Inflammatory macrophage (primary cell): ENCODE data around the gene MS4A6A.
"Not testable (repeated sequence)": the region's sequence is repeated elsewhere in the genome, so short reads cannot be mapped to it uniquely, and the experiment has no call there.

Source experiments
- DNase-seq, 2 donors: peaks; one replicate each; pipeline ENCODE4 v3.0.0-alpha.2; 2020 to 2022
- total RNA-seq, 18 experiments: gene quantifications; one replicate each; lab custom pipeline; 2026; ENCODE audit warnings: mixed read lengths in 6 of 18, inconsistent platforms in 2 of 18; lab: John Stamatoyannopoulos, UW

The MS4A6A gene, protein sequence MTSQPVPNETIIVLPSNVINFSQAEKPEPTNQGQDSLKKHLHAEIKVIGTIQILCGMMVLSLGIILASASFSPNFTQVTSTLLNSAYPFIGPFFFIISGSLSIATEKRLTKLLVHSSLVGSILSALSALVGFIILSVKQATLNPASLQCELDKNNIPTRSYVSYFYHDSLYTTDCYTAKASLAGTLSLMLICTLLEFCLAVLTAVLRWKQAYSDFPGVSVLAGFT
- 3.6 to 174 (median 25.9) reads per million in 18 experiments for total RNA-seq

DNA sequence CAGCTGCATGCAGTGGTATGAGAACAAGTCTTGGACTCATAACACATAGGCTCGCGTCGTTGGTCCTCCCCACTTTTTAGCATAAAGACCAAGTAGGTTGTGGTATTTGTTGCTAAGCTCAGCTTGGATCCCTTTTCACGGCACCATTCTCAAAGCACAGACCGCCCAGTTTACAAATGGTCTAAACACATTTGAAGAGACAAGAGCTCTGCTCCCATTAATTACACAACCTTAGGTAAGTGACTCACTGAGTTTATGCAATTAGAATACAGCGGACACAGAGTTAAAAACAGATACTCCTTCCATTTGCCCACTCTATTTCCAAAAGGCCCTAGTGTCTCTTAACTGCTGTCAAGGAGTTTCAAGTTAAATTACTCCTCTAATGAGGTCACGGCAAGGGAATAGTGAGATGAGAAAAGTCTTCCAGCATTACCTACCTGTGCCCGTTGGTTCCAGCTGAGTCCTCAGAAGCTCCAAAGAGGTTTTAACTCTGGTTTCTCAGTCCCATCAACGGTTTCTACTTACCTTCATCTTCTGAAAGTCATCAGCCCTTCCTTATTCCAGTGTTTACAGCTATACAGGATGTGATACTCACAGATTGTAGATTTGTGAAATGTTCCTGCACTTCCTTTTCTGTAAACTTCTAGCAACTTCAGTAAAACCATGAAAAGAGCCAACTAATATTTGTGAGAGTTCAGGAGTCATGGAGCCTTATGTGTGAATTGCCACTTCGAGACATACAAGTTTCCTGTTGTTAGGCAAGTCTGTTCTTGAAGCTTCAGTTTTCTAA, at the start of gene MS4A6A:
TSS of gene MS4A6A (minus strand) at position 543 of the 790 bp plus-strand sequence. CDS start 1,356 bp downstream, outside the sequence.
- peak; percentile 47 to 81 for DNase-seq

GRCh38 chr11:60230681-60231080, 47.8 kb upstream of the MS4A6A start:
- peak in 1 of 2 donors; percentile 10 for DNase-seq

- DNase-seq, result no peak
Measured at GRCh38 chr11:60222141-60222540, 39.3 kb upstream of the MS4A6A start.

DNA sequence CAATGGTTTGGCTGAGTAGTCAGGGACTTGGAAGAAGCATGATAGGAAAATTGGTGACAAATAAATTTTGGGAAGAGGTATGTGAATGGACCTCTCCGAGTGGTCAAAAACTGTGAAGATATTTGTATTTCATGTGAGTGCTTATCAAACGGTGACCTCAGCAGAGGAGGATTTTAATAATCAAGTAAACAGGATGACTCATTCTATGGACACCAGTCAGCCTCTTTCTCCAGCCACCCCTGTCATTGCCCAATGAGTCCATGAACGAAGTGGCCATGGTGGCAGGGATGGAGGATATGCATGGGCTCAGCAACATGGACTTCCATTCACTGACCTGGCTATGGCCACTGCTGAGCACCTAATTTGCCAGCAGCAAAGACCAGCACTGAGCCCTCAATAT, 38.8 kb upstream of the MS4A6A start:
- DNase-seq, result peak; percentile 20 to 28

GRCh38 chr11:60221181-60221580, 38.3 kb upstream of the MS4A6A start:
- peak; percentile 54 to 60 for DNase-seq

DNA sequence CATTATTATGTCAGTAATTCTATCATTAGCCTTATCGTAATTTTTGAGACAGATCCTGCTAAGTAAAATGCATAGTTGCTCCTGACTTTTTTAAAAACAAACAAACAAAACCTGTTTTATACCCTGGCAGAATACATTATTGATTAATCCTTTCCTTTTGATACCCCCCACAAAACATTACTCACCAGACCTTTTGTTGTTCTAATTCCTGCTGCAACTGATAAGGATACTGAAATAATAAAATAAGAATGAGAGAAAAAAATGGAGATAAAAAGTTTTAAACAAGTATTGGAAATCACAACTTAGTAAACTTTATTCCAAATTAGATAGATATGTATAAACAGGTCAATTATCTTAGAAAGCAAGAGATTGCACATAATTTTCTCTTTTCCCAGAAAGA, 31.5 kb upstream of the MS4A6A start:
- no peak for DNase-seq

GRCh38 chr11:60211206-60211605, 28.3 kb upstream of the MS4A6A start:
- no peak for DNase-seq

DNA sequence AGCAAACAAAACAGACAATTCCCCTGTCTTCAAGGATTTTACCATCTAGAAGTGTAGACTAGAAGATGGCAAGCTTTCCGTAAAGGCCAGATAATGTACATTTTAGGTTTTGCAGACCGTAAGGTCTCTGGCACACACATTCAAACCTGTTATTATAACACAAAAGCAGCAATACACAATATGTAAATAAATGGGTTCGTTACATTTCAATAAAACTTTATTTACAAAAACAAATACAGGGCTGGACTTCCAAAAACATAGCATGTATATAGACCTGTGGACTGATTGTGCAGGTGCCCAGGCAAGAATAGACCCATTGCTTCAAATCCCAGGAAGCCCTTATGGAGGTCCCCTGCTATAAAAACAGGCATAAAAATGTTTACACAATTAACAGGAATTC, 27.1 kb upstream of the MS4A6A start:
- no peak for DNase-seq

- DNase-seq, result no peak
Measured at GRCh38 chr11:60208951-60209350, 26.1 kb upstream of the MS4A6A start.

DNA sequence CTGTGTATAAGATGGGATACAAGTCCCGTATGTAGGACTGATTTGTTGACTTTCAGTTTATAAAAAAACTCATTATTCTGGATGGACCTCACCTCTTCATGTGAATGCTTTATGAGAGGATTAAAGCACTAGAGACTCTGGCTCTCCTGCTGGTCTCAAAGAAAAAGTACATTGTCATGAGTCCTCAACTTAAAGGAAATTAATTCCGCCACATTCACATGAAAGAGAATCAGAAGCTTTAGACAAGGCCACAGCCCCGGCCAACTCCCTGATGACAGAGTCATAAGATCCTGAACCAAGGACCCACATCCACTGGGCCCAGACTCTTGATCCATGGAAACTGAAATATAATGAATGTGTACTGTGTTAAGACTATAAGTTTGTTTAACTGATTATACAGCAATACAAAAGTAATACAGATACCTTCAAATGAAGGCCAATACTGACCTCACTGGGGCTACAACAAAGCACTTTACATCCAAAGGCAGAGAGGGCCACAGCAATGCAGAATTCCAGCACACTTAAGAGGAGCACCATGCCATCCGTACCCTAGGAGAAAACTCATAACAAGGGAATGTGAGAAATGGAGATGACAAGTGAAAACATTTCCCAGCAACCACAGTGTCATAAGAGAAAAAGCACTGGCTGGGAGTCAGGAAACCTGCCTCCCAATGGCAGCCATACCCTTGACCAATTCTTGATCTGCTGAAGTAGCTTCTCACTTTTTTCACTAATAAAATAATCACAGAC, 25.4 kb upstream of the MS4A6A start:
- no peak for DNase-seq

- DNase-seq, result no peak
Measured at GRCh38 chr11:60206616-60207015, 23.7 kb upstream of the MS4A6A start.

GRCh38 chr11:60204922-60205321, 22.0 kb upstream of the MS4A6A start:
- peak in 1 of 2 donors; percentile 41 for DNase-seq

DNA sequence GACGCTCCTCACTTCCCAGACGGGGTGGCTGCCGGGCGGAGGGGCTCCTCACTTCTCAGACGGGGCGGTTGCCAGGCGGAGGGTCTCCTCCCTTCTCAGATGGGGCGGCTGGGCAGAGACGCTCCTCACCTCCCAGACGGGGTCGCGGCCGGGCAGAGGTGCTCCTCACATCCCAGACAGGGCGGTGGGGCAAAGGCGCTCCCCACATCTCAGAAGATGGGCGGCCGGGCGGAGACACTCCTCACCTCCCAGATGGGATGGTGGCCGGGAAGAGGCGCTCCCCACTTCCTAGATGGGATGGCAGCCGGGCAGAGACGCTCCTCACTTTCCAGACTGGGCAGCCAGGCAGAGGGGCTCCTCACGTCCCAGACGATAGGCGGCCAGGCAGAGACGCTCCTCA, 18.5 kb upstream of the MS4A6A start:
- DNase-seq, result not testable (repeated sequence)

- DNase-seq, result no peak
Measured at GRCh38 chr11:60197442-60197841, 14.6 kb upstream of the MS4A6A start.

GRCh38 chr11:60195923-60196368, 13.1 kb upstream of the MS4A6A start:
- peak; percentile 43 to 70 for DNase-seq

DNA sequence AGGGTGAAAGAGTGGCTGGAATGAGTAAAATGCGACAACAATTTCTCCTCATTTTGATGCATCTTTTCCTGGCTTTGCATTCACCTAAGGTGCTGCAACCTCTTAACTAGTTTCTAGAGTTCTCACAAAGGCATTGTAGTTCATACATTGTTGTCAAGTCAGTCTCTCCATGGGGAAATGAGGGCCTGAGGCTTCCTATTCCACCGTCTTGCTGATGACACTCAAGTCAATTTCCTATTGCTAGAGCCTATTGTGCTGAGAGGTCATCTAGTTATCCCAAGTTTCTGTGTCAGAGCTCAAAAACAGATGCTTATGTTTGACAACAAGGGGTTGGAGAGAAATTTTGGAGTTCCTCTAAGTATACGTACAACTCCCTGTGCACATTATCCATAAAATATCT, 11.6 kb upstream of the MS4A6A start:
- DNase-seq, result peak; percentile 22 to 38

DNA sequence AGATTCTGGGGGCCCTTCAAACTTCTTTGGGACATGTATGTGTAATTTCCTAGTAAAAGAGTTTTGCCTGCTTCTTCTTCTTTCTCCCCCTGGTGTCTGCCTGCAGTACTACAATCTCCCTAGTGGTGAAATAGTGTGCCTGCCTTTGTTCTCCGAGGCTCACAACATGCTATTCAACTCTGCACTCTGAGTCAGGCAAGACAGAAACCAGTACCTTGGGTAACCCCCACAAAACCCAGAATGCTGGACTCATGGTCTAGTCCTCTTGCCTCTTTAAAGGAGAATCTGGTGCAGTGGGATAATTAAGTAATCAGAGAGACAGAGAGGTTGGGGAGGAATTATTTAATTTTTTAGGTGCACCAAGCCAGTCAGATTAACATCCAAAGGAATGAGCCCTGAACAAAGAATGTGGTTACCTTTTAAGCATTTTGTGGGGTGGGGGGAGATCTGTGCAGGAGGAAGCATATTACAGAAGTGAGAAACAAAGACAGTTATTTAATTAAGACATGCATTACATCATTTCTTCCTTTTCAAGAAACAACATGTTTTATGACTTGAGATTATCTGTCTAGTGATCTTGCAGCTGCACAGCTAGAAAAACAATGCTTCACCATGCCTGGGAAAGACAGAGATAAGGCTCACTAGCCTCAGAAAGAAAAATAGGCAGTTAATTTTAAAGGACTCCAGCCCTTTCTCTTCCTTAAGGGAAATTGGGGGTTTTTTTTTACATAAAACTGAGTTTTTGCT, 11.0 kb upstream of the MS4A6A start:
- DNase-seq, result peak; percentile 75 to 83

GRCh38 chr11:60192564-60192963, 9.7 kb upstream of the MS4A6A start:
- peak in 1 of 2 donors; percentile 15 for DNase-seq

DNA sequence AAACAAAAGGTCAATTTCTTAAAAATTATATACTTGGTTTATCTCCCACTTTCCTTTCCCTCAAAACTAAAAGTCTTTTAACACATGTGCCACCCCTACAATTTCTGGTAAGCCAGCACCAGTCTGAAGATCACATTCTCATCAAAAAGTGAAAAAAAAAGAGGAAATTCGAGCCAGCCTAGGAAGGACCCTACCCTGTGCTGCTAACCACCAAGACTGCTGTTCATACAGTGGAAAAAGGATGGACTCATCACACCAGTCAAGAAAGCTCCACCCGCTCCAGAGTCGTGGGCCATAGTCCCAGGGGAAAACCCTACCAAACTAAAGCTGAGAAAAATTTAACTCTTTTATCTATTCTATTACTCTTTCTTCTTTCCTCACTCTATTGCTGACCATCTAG, 5.6 kb upstream of the MS4A6A start:
- DNase-seq, result peak; percentile 32 to 67

DNA sequence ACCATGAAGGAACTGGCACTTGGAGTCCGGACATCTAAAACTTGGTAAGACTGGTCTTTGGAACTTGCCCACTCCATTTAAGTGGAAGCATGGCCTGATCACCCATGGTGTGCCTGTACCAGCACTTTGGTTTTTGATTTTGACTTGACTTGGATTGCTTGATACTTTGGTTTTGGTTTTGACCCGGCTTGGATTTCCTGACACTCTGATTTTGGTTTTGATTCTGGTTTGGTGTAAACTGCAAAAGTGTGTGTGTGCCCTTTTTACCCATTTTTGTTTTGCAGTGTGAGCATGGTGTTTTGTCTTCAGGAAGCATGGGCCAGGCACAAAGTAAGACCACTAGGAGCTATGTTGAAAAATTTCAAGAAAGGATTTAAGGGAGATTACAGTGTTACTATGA, 3.2 kb upstream of the MS4A6A start:
- not testable (repeated sequence) for DNase-seq

- not testable (repeated sequence) for DNase-seq
Measured at GRCh38 chr11:60185512-60185827, 2.6 kb upstream of the MS4A6A start.

GRCh38 chr11:60184824-60185511, 2.1 kb upstream of the MS4A6A start:
- peak; percentile 27 to 84 for DNase-seq
